Stimulated activated CD4-positive, alpha-beta T cell treated with anti-CD3 and anti-CD28 coated beads, Interleukin-4, amount 100 ng/mL, for 1 hour (primary cell): ENCODE results near the gene JUN.

Source experiments
- DNase-seq: peaks from one replicate; pipeline ENCODE4 v3.0.0-alpha.2; 2020

The JUN gene

DNA sequence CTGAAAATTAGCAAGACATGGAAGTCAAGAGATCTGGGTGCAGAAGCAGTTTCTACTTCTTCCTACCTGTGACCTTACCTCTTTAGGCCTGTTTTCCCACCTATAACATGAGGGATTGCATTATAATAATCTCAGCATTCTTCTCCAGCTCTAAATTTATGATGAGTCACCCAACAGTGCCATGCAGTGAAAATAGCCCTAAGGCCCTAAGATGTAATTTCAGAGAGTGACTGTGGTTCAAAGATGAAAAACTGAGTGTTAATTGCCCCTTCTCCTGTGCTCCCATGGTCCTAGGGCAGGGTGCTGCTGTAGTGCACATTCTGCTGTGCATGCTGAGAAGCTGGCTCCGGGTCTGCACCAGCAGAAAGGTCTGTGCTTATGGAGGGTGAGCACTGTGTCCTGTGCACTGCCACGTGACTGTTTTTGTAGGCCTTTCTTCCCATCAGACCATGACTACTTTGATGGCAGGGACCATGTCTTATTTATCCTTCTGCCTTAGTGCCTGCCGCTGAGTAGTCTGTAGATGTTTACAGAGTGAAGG lies 29.7 kb downstream of the JUN start:
- DNase-seq: no peak

DNA sequence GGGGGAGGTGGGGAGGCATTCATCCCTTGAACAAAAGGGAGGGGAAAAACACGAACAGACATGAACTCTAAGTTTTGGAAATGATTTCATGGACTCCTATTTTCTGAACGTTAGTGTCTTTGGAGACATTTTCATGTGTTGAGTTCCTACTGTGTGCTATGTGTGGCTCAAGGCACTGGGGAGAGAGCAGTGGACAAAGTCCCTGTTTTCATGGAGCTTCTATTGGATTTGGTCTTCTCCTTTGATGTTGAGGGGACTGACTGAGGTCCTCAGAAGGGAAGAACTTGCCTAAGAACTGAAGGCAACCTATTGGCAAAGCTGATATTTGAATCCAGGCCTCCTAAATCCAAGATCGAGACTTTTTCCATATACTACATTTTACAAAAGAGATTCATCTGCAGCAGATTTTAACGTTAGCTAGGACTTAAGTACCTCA lies 30.4 kb downstream of the JUN start:
- DNase-seq: no peak

DNA sequence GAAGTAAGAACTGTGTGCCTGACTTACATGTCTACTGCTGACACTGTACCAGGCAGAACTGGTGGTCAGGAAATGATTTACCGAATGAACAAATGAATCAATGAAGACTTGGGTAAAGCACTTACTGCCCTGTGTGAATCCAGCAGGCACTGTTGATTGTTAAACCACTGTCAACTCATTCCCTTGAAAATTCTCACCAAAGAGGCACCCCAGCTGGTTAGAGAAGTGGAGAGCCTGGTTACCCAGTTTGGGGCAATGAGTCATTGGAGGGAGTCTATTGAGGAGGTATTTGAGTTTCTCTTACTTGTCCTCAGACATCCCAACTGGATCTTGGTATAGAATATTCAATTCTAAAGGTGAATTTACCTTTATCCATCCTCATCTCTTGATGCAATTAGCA lies 34.2 kb downstream of the JUN start:
- no peak for DNase-seq

DNA sequence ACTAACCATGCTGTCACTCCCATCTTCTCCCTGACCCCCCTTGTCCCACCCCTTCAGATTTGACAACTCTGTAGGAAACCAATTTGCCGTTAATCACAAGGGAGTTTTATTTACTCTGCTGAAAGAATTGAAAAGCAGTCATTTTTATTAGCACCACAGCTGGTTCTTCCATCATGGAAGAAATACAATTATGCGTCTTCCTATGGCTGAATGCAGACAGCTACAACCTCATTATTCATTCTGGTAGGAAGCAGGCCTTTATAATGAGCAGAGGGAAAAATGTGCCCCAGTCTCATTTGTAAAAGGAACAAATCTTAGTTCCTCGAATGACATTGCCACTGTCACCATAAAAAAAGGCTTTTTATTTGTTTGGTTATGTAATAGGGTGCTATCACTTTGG lies 35.2 kb downstream of the JUN start:
- no peak for DNase-seq

DNA sequence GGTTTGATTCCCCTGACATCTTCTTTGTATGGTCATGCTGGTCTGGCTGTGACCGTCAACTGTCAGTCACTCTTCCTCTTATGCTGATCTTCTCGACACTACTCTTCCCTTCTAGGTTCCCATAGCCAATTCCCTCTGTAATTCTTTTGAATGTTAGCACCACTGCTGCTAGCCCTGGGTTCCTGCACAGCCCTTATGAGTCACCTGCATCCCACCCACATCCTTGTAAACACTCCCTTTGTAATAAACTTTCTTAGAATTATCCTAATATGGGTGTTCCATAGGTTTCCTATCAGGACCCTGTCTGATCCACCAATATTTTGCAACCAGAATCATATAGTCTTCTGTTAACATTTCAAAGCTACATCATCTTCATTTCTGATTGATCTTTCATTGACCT lies 37.1 kb downstream of the JUN start:
- DNase-seq: no peak

DNA sequence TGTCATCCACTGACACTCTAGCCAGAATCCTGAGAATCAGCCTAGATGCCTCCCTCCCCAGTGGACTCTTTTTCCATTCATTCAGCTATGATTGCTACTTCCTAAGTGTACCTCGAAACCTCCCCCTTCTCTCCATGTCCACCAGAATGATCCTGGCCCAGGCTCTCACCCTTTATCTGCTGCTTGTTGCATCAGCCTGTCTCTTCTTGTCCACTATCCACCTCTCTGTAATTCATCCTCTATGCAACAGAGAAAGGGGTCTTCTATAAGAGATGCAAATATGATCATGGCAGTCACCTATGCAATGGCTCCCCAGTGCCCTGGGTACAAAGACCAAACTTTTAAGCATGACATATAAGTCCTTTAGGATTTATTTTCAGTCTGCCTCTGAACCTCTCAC lies 37.7 kb downstream of the JUN start:
- no peak for DNase-seq

DNA sequence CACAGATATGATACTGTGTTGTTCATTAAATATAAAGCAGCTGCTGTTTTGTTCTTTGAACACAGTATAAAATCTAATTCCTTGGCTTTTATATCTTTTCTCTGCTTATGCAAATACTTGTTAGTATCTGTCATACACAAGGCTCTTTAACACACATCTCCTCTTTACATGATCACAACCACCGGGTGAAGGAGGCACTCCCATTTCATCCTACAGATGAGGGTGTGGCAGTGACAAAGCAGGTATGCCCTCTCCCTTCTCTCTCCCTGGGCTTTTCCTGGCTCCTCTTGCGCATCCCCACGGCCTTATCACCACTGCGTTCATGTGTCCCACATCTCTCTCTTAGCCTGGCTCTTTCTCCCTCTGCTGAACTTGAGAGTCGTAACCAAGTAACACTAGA lies 38.2 kb downstream of the JUN start:
- DNase-seq: no peak

DNA sequence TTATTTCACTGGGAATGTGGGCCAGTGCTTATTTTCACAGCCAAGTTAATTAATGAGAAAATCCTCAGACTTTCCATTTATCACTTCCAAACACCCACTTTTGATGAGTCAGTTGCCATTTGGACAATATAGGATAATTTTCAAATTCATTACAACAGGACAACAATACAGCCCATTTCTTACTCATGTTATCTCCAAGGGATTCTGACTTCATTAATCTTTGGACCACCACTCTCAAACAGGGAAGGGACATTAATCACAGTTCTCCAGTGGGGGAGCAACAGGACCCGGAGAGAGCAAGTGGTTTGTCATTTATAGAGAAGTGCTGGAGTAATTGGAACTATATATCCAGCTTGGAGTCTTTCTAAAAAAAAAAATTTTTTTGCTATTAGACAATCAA lies 38.7 kb downstream of the JUN start:
- no peak for DNase-seq

DNA sequence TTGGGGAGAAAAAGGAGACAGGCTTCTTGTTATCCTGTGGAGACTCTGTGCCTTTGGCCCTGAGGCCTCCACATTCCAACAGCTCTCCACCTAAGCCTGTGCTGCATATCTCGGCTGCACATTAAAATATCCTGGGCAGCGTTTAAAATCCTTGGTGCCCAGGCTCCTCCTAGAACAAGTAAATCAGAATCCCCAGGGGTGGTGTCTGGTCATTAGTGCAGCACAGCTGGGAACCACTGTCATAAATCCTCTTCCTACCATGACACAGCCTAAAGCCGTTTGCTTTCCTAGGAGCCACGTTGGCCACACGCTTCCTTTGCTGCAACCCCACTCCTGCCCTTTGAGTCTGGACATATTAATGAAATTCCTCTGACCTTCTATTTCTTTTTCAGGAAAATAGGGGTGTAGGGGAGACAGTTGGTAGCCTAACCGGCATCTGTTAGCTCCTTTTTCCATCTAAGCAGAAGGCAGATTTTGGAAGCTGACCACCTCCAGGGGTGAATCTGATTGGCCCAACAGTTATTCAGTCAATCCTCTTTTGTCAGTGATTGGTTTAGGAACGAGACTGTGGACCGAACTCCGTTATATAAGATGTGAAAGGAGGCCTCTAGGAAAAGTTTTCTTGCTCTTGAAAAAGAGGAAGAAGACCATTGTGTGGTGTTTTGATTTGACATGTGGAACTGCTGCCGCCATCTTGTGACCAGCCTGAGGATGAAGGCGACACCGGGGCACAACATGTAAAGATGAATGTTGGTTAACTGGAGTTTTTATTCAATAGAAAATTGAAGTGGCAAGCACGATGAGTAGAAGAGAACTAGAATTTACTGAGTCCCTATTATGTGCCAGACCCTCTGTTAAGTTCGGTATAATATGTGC lies 41.9 kb downstream of the JUN start:
- no peak for DNase-seq

DNA sequence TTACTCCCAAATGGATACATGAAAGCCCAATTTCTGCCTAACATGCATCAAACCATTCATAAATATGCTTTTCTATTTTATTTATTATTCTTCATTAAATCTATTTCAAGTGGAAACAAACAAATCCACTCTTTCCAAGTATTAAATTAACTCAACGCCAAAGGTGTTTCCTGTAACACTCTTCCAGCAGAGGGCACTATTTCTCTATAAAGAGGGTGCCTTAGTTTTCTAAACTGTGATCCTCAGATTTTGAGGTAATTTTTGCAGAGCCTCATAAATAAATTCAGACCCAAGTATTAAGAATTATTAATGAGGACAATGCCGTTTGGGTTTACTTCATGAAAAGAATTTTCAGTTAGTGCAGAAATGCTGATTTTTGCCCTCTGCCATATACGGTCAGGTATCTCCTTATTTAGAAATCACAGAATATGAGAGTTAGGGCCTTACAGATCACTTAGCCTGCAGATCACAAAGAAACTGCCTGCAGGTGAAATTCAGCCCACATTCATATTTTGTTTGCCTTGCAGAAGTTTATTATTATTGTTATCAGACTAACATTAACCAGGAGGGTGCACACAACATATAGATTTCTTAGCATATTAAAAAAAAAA lies 43.9 kb downstream of the JUN start:
- DNase-seq: no peak

DNA sequence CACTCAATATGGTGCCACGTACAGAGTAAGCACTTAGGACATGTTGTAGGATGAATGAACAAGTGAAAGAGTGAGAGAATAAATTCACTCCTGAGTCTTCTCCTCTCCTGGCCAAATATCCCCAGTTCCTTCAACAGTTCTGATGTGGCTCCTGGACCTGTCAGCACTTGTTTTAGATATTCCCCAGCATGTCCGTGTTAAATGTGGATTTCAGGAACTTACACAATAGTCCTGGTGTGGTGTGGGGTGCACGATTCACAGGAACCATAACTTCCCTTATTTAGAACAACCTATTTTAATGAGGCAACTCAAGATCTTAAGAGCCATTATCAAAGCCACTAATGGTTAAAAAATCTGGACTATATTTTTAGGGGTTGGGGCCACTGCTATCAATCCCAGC lies 45.0 kb downstream of the JUN start:
- DNase-seq: no peak

DNA sequence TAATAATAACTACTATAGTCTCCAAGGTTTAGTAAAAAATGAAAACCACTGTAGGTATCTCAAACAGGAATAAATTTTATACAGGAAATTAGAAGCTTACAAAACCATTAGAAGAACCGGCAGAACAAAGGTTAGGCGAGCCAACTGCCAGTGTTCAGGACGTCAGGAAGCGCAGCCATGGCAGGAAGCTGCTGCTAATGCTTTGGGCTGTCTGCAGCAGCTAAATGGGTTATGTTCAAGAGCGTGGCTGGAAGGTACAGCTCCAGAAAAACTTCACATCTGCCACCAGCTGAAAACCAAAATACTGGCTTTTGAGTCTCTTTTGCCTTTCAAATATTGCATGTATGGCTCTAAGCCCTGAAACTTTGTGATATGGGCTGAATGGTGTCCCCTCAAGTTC lies 48.3 kb downstream of the JUN start:
- no peak for DNase-seq

DNA sequence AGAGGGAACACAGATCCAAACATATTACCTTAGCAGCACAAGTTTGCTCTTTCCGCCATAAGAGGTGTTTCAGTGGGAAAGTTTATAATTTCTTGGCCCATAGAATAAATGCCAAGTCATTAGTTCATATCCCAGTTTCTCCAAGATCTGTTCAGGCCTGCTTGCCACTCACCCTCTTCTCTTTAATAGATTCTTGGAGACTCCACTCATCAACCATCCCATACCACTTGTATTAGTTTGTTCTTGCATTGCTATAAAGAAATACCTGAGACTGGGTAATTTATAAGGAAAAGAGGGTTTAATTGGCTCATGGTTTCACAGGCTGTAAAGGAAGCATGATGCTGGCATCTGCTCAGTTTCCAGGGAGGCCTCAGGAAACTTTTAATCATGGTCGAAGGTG lies 49.2 kb downstream of the JUN start:
- no peak for DNase-seq

DNA sequence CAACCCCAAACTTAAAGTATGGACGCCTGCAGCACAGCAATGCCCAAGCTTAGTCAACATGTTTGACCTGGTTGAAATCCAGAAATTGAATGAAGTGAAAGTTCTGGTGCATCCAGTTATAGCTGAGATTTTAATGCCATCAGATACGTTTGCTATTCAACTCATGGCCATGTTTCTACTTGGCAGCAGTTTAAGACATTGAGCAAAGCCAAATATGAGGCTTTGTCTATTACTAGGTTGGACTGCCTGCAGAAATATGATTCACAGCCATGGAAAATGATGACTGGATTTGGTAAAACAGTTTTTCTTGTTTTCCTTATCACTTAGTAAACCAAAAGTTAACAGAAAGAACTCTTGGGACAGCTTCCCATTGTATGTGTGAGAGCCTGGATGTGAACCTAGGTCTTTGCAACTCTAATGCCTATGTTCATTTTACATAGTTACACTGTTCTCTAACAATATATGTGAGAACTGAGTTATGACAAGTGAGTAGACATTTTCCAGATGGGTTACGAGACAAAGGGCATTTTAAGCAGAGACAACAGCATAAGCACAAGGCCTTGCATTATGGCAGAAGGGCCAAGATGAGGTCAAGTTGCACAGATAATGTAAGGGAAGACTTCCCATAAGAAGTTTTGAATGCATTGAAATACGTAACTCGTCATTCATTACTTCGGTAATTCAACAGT lies 51.6 kb downstream of the JUN start:
- DNase-seq: no peak
